Keratinocyte (primary cell): Measurements from ENCODE around the gene CDC14A. TPM values are rescaled to one million over a fixed set of nuclear protein-coding genes. Genes with fewer than 3 reads are reported as not detected.

ENCODE experiments used
- DNase-seq: peaks from one replicate; pipeline ENCODE4 v3.0.0-alpha.2; 2011; ENCODE audit warnings: low read depth, missing footprints, low spot score
- FAIRE-seq: peaks from 2 replicates; lab custom pipeline; 2011; peaks lifted over from hg19 to GRCh38; lab: Jason Lieb, UNC
- H2AFZ ChIP-seq: 2 replicates; pipeline ENCODE4 v1.6.0; 2012; ENCODE audit warnings: low read length, control low read depth, inconsistent platforms; ENCODE audit not compliant: control insufficient read depth
- H3K27ac ChIP-seq: 2 replicates; pipeline ENCODE4 v1.5.1; 2011; ENCODE audit warnings: low read length; ENCODE audit not compliant: control insufficient read depth, insufficient read depth
- H3K27me3 ChIP-seq: 3 replicates; pipeline ENCODE4 v1.6.0; 2011; ENCODE audit warnings: low read length; ENCODE audit not compliant: control insufficient read depth, insufficient read depth; ENCODE audit errors: extremely low read depth
- H3K36me3 ChIP-seq, 2 experiments: 2 replicates in 1 of 2; 3 replicates in 1 of 2; pipeline ENCODE4 v1.5.1; 2011; ENCODE audit warnings: low read length in 2 of 2, mild to moderate bottlenecking in 1 of 2; ENCODE audit not compliant: control insufficient read depth in 2 of 2, insufficient read depth in 2 of 2; ENCODE audit errors: extremely low read depth in 1 of 2
- H3K4me1 ChIP-seq: 3 replicates; pipeline ENCODE4 v1.5.1; 2011; ENCODE audit warnings: low read length; ENCODE audit not compliant: control insufficient read depth, insufficient read depth; ENCODE audit errors: extremely low read depth
- H3K4me2 ChIP-seq: 3 replicates; pipeline ENCODE4 v1.6.0; 2011; ENCODE audit warnings: low read depth, low read length; ENCODE audit not compliant: control insufficient read depth, insufficient read depth; ENCODE audit errors: extremely low read depth
- H3K4me3 ChIP-seq, 3 experiments: fragments of 200-600 bp in 1 of 3; sonication (generic) in 1 of 3; 2 replicates in 2 of 3; 3 replicates in 1 of 3; pipeline ENCODE4 v1.5.1; 2011 to 2016; ENCODE audit warnings: low read length in 3 of 3, mild to moderate bottlenecking in 3 of 3, control low read depth in 2 of 3, inconsistent platforms in 1 of 3, low read depth in 1 of 3, mixed read lengths in 1 of 3, mixed run types in 1 of 3, moderate library complexity in 1 of 3; ENCODE audit not compliant: control insufficient read depth in 2 of 3, insufficient read depth in 2 of 3; ENCODE audit errors: extremely low read depth in 1 of 3
- H3K79me2 ChIP-seq: 2 replicates; pipeline ENCODE4 v1.6.0; 2012; ENCODE audit warnings: low read length; ENCODE audit not compliant: control insufficient read depth, insufficient read depth
- H3K9ac ChIP-seq: 3 replicates; pipeline ENCODE4 v1.6.0; 2011; ENCODE audit warnings: low read length; ENCODE audit not compliant: control insufficient read depth, insufficient read depth; ENCODE audit errors: extremely low read depth
- H3K9me1 ChIP-seq: 3 replicates; pipeline ENCODE4 v1.6.0; 2011; ENCODE audit warnings: low read length; ENCODE audit not compliant: control insufficient read depth, insufficient read depth; ENCODE audit errors: extremely low read depth
- H3K9me3 ChIP-seq: 2 replicates; pipeline ENCODE4 v1.5.1; 2012; ENCODE audit warnings: low read depth, low read length; ENCODE audit not compliant: control insufficient read depth
- H4K20me1 ChIP-seq: 3 replicates; pipeline ENCODE4 v1.6.0; 2011; ENCODE audit warnings: low read length; ENCODE audit not compliant: control insufficient read depth, insufficient read depth; ENCODE audit errors: extremely low read depth
- CTCF ChIP-seq, 3 experiments: IDR thresholded peaks in 1 of 3; conservative IDR thresholded peaks in 1 of 3; optimal IDR thresholded peaks in 1 of 3; 2 replicates in 2 of 3; 3 replicates in 1 of 3; pipeline versions ENCODE3 to v1.5.1; 2011; ENCODE audit warnings: low read length in 3 of 3, mild to moderate bottlenecking in 3 of 3, moderate library complexity in 2 of 3, control low read depth in 1 of 3, inconsistent platforms in 1 of 3; ENCODE audit not compliant: insufficient read depth in 2 of 3; ENCODE audit errors: extremely low read depth in 1 of 3
- EZH2 ChIP-seq: IDR thresholded peaks from one replicate; pipeline ENCODE4 v1.6.1; 2012; ENCODE audit warnings: inconsistent platforms, mild to moderate bottlenecking, low read length, moderate library complexity
- dilution Hi-C: fragments of 300-500 bp; cut with MboI; formaldehyde crosslinking; loops from one replicate; pipeline ENCODE4 v1.7.0; 2020; ENCODE audit warnings: low sequenced_read_pairs; ENCODE audit not compliant: extremely low pct_ligation_motif_present
- polyA plus RNA-seq, 5 experiments: library from polyadenylated mRNA; depleted of rRNA in 3 of 5; stranded (reverse) in 3 of 5; stranded (forward) in 1 of 5; unstranded in 1 of 5; fragments of >200 nt; gene quantifications; 1 replicate in 1 of 5; 2 replicates in 3 of 5; 3 replicates in 1 of 5; pipeline versions ENCODE4 v1.2.1 to v1.2.3, GENCODE V29; 2011 to 2012; ENCODE audit warnings: missing spikeins in 2 of 5, low read depth in 1 of 5, low replicate concordance in 1 of 5

The CDC14A gene
- polyA plus RNA-seq, 1 donor (not counting 4 experiments of a cell fraction or from before 2014, with no cell fraction given), result 2.2 TPM

DNA sequence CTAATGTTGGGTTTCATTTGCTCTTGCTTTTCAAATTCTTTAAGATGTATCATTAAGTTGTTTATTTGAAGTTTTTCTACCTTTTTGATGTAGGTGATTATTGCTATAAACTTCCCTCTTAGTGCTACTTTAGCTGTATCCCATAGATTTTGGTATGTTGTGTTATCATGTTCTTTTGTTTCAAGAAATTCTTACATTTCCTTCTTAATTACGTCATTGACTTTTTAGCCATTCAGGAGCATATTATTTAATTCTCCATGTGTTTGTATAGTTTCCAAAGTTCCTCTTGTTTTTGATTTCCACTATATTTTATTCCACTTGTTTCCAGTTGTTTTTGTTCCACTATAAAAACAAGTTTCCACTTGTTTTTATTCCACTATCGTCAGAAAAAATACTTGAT lies 200.6 kb downstream of the CDC14A start:
- H4K20me1 ChIP-seq, result no peaks in the 10 kb centered on the region
- dilution Hi-C loops, result no loop called here
- TF ChIP-seq CTCF (optimal IDR thresholded peaks at IDR 0.05 in 1 of 3, IDR thresholded peaks at IDR 0.05 in 1 of 3, conservative IDR thresholded peaks at IDR 0.05 in 1 of 3; ENCODE audit: extremely low read depth in 1 of 3, insufficient read depth in 2 of 3, low read length in 3 of 3) (no peak), EZH2 (no peak)
- DNase-seq (no peak), FAIRE-seq (no peak)
- no peak overlapping the region for H3K9ac ChIP-seq
- no peak overlapping the region for H3K4me3 ChIP-seq
- H3K36me3 ChIP-seq, result no peaks in the 10 kb centered on the region
- H3K4me1 ChIP-seq, result no peaks in the 10 kb centered on the region
- no peaks in the 10 kb centered on the region for H3K9me3 ChIP-seq
- H3K27me3 ChIP-seq, result no peaks in the 10 kb centered on the region
- H3K79me2 ChIP-seq, result no peaks in the 10 kb centered on the region
- H3K27ac ChIP-seq, result no peak overlapping the region
- H2AFZ ChIP-seq, result no peak overlapping the region
- H3K9me1 ChIP-seq, result no peaks in the 10 kb centered on the region
- no peak overlapping the region for H3K4me2 ChIP-seq

DNA sequence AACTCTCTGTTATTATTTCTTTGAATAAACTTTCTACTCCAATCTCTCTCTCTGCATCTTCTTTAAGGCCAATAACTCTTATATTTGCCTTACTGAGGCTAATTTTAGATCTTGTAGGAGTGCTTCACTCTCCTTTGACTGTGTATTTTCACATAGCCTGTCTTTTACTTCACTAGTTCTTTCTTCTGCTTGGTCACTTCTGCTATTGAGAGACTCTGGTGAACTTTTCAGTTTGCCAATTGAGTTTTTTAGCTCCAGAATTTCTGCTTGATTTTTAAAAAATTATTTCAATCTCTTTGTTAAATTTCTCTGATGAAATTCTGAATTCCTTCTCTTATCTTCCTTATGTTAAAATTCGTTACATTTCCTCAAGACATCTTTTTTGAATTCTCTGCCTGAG lies 203.9 kb downstream of the CDC14A start:
- H3K4me1 ChIP-seq, result no peaks in the 10 kb centered on the region

More for the DNA sequence above, 203.9 kb downstream of the CDC14A start:
- Histone ChIP-seq H3K36me3 (no peaks in the 10 kb centered on the region), H3K79me2 (no peaks in the 10 kb centered on the region), H3K27ac (no peak overlapping the region), H3K4me2 (no peak overlapping the region), H3K27me3 (no peaks in the 10 kb centered on the region), H3K9me1 (no peaks in the 10 kb centered on the region), H3K9ac (no peak overlapping the region), H3K9me3 (no peaks in the 10 kb centered on the region), H3K4me3 (no peak overlapping the region), H4K20me1 (no peaks in the 10 kb centered on the region), H2AFZ (no peak overlapping the region)
- TF ChIP-seq CTCF (optimal IDR thresholded peaks at IDR 0.05 in 1 of 3, IDR thresholded peaks at IDR 0.05 in 1 of 3, conservative IDR thresholded peaks at IDR 0.05 in 1 of 3; ENCODE audit: extremely low read depth in 1 of 3, insufficient read depth in 2 of 3, low read length in 3 of 3), result no peak
- TF ChIP-seq EZH2, result no peak
- dilution Hi-C loops, result no loop called here
- FAIRE-seq (no peak), DNase-seq (no peak)
